ENCODE data around the gene PDE4D.

The PDE4D gene

GRCh38 chr5:58950224-58950623 lies 943.3 kb downstream of the PDE4D start:
- no peak for DNase-seq (ENCODE audit: low read depth, low spot score)
- no peak overlapping the region for H3K4me3 ChIP-seq (ENCODE audit: low read depth, low read length)
- in situ Hi-C loops (cut with HindIII; ENCODE audit: low sequenced_read_pairs) = no loop called here
- TF ChIP-seq CTCF (IDR thresholded peaks at IDR 0.05; ENCODE audit: low read depth, low read length) = no peak

- DNase-seq (ENCODE audit: low read depth, low spot score) = no peak
- no peak for TF ChIP-seq CTCF (IDR thresholded peaks at IDR 0.05; ENCODE audit: low read depth, low read length)
- H3K4me3 ChIP-seq (ENCODE audit: low read depth, low read length) = no peak overlapping the region
- in situ Hi-C loops (cut with HindIII; ENCODE audit: low sequenced_read_pairs) = no loop called here
Measured at GRCh38 chr5:58946230-58946629, 947.3 kb downstream of the PDE4D start.

GRCh38 chr5:58944221-58944620 lies 949.3 kb downstream of the PDE4D start:
- TF ChIP-seq CTCF (IDR thresholded peaks at IDR 0.05; ENCODE audit: low read depth, low read length) = no peak
- H3K4me3 ChIP-seq (ENCODE audit: low read depth, low read length) = no peak overlapping the region
- in situ Hi-C loops (cut with HindIII; ENCODE audit: low sequenced_read_pairs) = no loop called here
- no peak for DNase-seq (ENCODE audit: low read depth, low spot score)

GRCh38 chr5:58940446-58940845 lies 953.1 kb downstream of the PDE4D start:
- no peak overlapping the region for H3K4me3 ChIP-seq (ENCODE audit: low read depth, low read length)
- TF ChIP-seq CTCF (IDR thresholded peaks at IDR 0.05; ENCODE audit: low read depth, low read length) = no peak
- in situ Hi-C loops (cut with HindIII; ENCODE audit: low sequenced_read_pairs) = no loop called here
- DNase-seq (ENCODE audit: low read depth, low spot score) = peak; percentile 32

GRCh38 chr5:58939664-58940063 lies 953.9 kb downstream of the PDE4D start:
- in situ Hi-C loops (cut with HindIII; ENCODE audit: low sequenced_read_pairs) = no loop called here
- no peak for TF ChIP-seq CTCF (IDR thresholded peaks at IDR 0.05; ENCODE audit: low read depth, low read length)
- H3K4me3 ChIP-seq (ENCODE audit: low read depth, low read length) = no peak overlapping the region
- DNase-seq (ENCODE audit: low read depth, low spot score) = no peak

- no peak for TF ChIP-seq CTCF (IDR thresholded peaks at IDR 0.05; ENCODE audit: low read depth, low read length)
- DNase-seq (ENCODE audit: low read depth, low spot score) = no peak
- H3K4me3 ChIP-seq (ENCODE audit: low read depth, low read length) = no peak overlapping the region
- in situ Hi-C loops (cut with HindIII; ENCODE audit: low sequenced_read_pairs) = no loop called here
Measured at GRCh38 chr5:58938563-58939424, 954.7 kb downstream of the PDE4D start.

Measured in astrocyte of the spinal cord (primary cell).